ENCODE data around the gene KIF18B. TPM values are rescaled to one million over a fixed set of nuclear protein-coding genes. Genes with fewer than 3 reads are reported as not detected.
A peak's percentile ranks its signal among the peaks of the same experiment; 100 is the strongest.

The KIF18B gene
- total and polyA plus RNA-seq, 11 donors: 0.06 to 5.4 (median 0.30) TPM; not detected in 1

DNA sequence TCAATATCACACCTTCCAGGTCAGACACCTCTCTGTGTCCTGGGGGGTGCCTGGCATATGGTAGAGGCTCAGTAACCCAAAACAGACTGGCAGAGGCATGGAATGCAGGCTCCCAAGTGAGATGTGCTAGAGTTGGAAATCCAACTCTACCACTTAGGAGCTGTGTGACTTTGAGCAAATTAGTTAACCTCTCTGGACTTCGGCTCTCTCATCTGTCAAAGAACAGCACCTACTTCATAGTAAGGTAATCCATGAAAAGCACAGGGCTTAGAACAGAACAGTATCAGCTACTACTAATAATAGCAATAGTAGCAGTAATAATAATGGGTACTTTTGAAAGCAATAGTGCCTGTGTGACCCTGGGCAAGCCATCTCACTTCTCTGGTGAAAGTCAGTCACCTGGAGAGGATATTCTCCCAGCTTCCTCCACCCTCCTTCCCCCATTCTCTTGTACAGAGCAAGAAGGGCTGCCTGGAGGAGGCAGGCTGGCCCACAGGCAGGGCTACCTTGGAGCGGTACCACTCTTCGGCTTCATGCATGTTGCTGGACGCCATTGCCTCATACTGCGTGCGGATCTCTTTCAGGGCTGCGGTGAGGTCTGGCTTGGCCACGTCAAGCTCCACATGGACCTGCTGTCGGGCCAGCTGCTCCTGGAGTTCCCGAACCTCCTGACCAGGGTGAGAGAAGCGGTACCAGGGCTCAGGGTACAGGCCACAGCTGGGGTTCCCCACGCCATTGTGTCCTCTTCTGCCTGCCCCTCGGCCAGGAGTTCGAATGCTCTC, 34.6 kb downstream of the KIF18B start:
- Histone ChIP-seq H3K4me3 (no peak overlapping the region), H3K4me1 (peaks cover 0 to 35% (median 16%) of the 10 kb centered on the region in 12 donors), H3K27me3 (peaks cover 0 to 25% (median 0%) of the 10 kb centered on the region in 9 donors), H3K27ac (no peak overlapping the region), H3K9me3 (no peaks in the 10 kb centered on the region), H3K36me3 (no peaks in the 10 kb centered on the region)
- DNase-seq: no peak
- no peak for ATAC-seq
- intact Hi-C loops (cut with DNase I): loop anchor here in 5 of 10 donors (10.0 kb wide), 2 partner anchors 182 to 282 kb away; no protein-coding TSS in a partner anchor
- TF ChIP-seq POLR2A (IDR thresholded peaks at IDR 0.05): no peak
- WGBS, 4 donors: 82 to 85% (median 83%) methylated on average over 14 of the region's 14 CpGs

DNA sequence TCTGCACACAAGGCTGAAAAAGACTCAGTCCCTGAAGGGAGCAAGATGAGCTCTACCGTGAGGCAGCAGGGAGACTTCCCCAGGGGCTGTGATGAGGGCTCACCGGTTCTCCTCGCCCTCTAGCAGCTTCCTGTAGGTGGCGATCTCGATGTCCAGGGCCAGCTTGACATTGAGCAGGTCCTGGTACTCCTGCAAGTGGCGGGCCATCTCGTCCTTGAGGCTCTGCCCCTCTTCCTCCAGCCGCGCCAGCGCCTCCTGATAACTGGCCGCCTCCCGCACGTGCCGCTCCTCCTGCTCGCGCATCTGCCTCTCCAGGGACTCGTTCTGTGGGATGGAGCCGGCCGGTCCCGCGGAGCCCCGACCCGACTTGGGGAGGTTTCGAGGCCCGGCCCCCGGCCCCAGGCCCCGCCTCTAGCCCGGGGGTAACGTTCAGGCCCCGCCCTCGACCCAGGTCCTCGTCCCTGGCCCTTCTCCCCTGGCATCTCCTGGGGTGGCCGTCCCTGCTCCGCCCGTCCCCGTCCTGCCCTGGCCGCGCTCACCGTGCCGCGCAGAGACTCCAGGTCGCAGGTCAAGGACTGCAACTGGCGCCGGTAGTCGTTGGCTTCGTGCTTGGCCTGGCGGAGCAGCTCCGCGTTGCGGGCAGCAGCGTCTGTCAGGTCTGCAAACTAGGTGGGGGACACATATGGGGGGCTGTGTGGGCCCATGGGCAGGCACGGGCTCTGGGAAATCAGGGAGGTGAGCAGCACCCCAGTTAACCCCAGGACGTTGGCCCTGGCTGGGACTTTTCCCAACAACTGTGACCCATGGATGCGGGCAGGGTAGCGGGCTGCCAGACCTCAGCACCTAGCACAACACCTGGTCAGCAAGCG, 36.2 kb downstream of the KIF18B start:
- H3K27me3 ChIP-seq: peaks cover 0 to 25% (median 0%) of the 10 kb centered on the region in 9 donors
- TF ChIP-seq, protein P1, sequence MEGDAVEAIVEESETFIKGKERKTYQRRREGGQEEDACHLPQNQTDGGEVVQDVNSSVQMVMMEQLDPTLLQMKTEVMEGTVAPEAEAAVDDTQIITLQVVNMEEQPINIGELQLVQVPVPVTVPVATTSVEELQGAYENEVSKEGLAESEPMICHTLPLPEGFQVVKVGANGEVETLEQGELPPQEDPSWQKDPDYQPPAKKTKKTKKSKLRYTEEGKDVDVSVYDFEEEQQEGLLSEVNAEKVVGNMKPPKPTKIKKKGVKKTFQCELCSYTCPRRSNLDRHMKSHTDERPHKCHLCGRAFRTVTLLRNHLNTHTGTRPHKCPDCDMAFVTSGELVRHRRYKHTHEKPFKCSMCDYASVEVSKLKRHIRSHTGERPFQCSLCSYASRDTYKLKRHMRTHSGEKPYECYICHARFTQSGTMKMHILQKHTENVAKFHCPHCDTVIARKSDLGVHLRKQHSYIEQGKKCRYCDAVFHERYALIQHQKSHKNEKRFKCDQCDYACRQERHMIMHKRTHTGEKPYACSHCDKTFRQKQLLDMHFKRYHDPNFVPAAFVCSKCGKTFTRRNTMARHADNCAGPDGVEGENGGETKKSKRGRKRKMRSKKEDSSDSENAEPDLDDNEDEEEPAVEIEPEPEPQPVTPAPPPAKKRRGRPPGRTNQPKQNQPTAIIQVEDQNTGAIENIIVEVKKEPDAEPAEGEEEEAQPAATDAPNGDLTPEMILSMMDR (IDR thresholded peaks at IDR 0.05): peak; percentile 21 to 69 (median 54)
- no peak for TF ChIP-seq POLR2A (IDR thresholded peaks at IDR 0.05)
- 12 to 14% (median 13%) methylated on average over 36 to 56 of the region's 56 CpGs for WGBS, 4 donors
- ATAC-seq (peak; percentile 56 to 86 (median 78)), DNase-seq (peak; percentile 63 to 80 (median 74))
- H3K4me1 ChIP-seq: peaks cover 0 to 23% (median 9%) of the 10 kb centered on the region in 12 donors
- H3K36me3 ChIP-seq: no peaks in the 10 kb centered on the region
- H3K4me3 ChIP-seq: peak overlapping the region in 10 of 12 donors; percentile 17 to 50 (median 42)
- H3K9me3 ChIP-seq: no peaks in the 10 kb centered on the region
- intact Hi-C loops (cut with DNase I): loop anchor here in 5 of 10 donors (10.0 kb wide), 2 partner anchors 183 to 283 kb away; no protein-coding TSS in a partner anchor
- H3K27ac ChIP-seq: peak overlapping the region in 8 of 12 donors; percentile 33 to 59 (median 53)

DNA sequence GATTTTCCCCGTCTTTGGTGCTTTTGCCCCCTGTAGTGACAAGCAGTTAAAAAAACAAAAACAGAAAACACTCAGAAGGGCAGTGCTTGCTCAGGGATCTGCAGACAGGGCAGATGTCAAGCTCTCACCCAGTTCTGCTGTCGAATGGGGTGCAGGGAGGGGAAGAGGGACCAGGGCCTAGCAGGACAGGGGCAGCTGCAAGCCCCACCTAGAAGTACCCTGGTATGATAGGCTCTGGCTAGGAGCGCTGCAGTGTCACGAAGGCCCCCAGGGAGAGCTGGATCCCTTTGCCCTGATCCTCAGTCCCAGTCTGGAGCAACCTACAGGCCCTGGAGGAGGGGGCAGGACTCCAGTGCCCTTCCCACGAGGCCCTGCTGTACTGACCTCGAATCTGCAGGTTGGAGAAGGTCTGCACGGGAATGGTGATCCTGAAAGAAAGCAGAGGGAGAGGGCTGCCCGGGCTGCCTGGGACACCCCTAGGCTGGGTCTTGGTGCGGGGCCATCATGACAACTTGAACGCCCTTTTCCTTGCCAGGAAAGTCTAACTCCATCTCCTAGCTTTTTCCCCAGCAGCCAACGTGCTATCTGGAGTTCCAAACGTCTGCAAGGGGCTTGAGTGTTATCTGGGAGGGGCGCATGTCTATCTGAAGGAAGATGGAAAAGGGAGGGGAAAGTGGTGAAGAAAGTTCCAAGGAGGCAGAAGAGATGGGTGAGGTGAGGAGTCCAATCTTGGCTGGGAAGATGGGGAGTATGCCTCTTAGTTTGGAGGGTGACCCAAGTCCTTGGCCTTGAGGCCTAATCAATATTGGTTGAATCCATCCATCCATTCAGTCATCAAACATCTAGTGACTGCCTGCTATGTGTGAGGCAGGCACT, 37.1 kb downstream of the KIF18B start:
- 80 to 90% (median 85%) methylated on average over 11 to 13 of the region's 13 CpGs for WGBS, 4 donors
- Histone ChIP-seq H3K4me1 (peaks cover 0 to 20% (median 6%) of the 10 kb centered on the region in 12 donors), H3K4me3 (peak overlapping the region in 5 of 12 donors; percentile 33 to 48 (median 41)), H3K36me3 (no peaks in the 10 kb centered on the region), H3K9me3 (no peaks in the 10 kb centered on the region), H3K27me3 (peaks cover 0 to 25% (median 0%) of the 10 kb centered on the region in 9 donors), H3K27ac (peak overlapping the region in 2 of 12 donors; percentile 43 to 58)
- no peak for ATAC-seq
- TF ChIP-seq, protein P1 (IDR thresholded peaks at IDR 0.05): no peak
- no peak for TF ChIP-seq POLR2A (IDR thresholded peaks at IDR 0.05)
- intact Hi-C loops (cut with DNase I): loop anchor here in 5 of 10 donors (10.0 kb wide), 2 partner anchors 184 to 284 kb away; no protein-coding TSS in a partner anchor
- DNase-seq: no peak

DNA sequence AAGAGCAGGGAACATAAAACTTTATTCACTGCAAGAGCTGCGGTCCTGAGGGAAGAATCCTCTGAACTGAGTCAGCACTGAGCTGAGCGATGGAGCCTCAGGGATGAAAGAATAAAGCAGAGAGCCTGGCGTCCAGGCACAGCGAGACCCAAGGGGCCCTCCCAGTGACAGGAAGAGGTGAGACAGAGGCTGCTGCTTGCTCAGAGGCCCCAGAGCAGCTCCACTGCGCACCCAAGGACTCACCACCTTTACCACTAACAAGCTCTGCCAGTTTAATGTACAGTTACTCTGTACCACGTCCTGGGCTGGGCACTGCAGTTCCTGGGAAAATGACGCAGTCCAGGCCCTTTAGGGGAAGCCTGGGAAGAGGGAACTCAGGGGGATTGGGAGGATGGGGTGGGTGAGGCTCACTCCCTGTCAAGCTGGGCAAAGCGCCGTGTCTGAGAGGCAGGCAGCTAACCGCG, 37.9 kb downstream of the KIF18B start:
- Histone ChIP-seq H3K4me1 (peaks cover 0 to 21% (median 6%) of the 10 kb centered on the region in 12 donors), H3K27ac (no peak overlapping the region), H3K9me3 (no peaks in the 10 kb centered on the region), H3K4me3 (no peak overlapping the region), H3K36me3 (no peaks in the 10 kb centered on the region), H3K27me3 (peaks cover 0 to 25% (median 0%) of the 10 kb centered on the region in 9 donors)
- ATAC-seq (no peak), DNase-seq (no peak)
- WGBS, 4 donors: 75 to 84% (median 80%) methylated on average over 11 of the region's 11 CpGs
- intact Hi-C loops (cut with DNase I): loop anchor here in 5 of 10 donors (10.0 kb wide), 2 partner anchors 185 to 285 kb away; no protein-coding TSS in a partner anchor
- TF ChIP-seq, protein P1 (IDR thresholded peaks at IDR 0.05): no peak
- no peak for TF ChIP-seq POLR2A (IDR thresholded peaks at IDR 0.05)

Data from heart left ventricle (tissue), 16 donors.